ENCODE measurements around the gene KRT13. TPM values are rescaled to one million over a fixed set of nuclear protein-coding genes. Genes with fewer than 3 reads are reported as not detected.

KRT13 gene
- total and polyA plus RNA-seq, 2 experiments from 2014 or later: not detected

GRCh38 chr17:41453066-41453465 lies 52.3 kb downstream of the KRT13 start:
- Histone ChIP-seq H3K79me2 (replicated peaks; ENCODE audit: insufficient read depth) (no peaks in the 10 kb centered on the region), H3K9me2 (ENCODE audit: insufficient read depth) (no peaks in the 10 kb centered on the region), H3F3A (replicated peaks; ENCODE audit: low read depth) (no peaks in the 10 kb centered on the region), H3K4me1 (ENCODE audit: insufficient read depth) (no peaks in the 10 kb centered on the region), H2AFZ (no peak overlapping the region), H3K27ac (ENCODE audit: low read depth) (no peak overlapping the region), H3K4me2 (no peak overlapping the region), H4K20me1 (replicated peaks; ENCODE audit: insufficient read depth) (no peaks in the 10 kb centered on the region), H3K36me3 (ENCODE audit: insufficient read depth) (no peaks in the 10 kb centered on the region; the same call in 1 of the 2 replicates), H3K4me3 (no peak overlapping the region), H3K27me3 (ENCODE audit: insufficient read depth) (no peaks in the 10 kb centered on the region)
- DNase-seq (ENCODE audit: low spot score) (no peak), ATAC-seq (no peak)
- H3K9me3 Mint-ChIP-seq: peaks cover 19% of the 10 kb centered on the region; the same call in 2 of the 3 replicates
- TF ChIP-seq NANOG (IDR thresholded peaks at IDR 0.05; ENCODE audit: borderline replicate concordance) (no peak), EZH2 (IDR thresholded peaks at IDR 0.05; ENCODE audit: low read depth, unreplicated experiment) (no peak), ZNF114 (CRISPR knock-in tag; IDR thresholded peaks at IDR 0.05) (no peak), JUNB (IDR thresholded peaks at IDR 0.05; ENCODE audit: unreplicated experiment) (no peak)
- H3K27me3 Mint-ChIP-seq (ENCODE audit: insufficient read depth, low read depth, poor library complexity): peaks cover 4% of the 10 kb centered on the region
- H3K27ac Mint-ChIP-seq: no peak overlapping the region
- peaks cover 2% of the 10 kb centered on the region; the same call in 1 of the 3 replicates for H3K36me3 Mint-ChIP-seq (ENCODE audit: low read depth)
- no peak overlapping the region for H3K4me3 Mint-ChIP-seq
- H3K4me1 Mint-ChIP-seq: no peaks in the 10 kb centered on the region

DNA sequence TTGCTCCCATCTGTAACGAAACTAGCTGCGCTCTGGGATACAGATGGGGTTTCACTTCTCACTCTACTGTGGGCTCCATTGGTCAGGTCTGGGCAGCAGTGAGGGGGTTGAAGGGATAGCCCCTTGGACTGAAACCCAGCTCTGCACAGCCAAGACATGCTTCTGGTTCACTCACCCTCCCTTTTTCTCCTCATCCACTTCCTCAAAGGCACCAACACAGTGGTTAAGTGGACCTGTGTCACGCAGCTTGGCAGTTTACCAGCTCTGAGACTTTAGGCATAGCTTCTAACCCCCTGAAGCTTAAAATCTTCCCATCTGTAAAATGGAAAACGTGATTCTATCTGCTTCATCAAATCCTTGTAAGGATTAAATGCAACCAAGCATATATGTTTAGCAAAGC lies 53.1 kb downstream of the KRT13 start:
- Histone ChIP-seq H3K4me3 (no peak overlapping the region), H2AFZ (no peak overlapping the region), H3K4me1 (ENCODE audit: insufficient read depth) (no peaks in the 10 kb centered on the region), H3K79me2 (replicated peaks; ENCODE audit: insufficient read depth) (no peaks in the 10 kb centered on the region), H3K27ac (ENCODE audit: low read depth) (no peak overlapping the region), H3K9me2 (ENCODE audit: insufficient read depth) (no peaks in the 10 kb centered on the region), H3K27me3 (ENCODE audit: insufficient read depth) (no peaks in the 10 kb centered on the region), H3K36me3 (ENCODE audit: insufficient read depth) (no peaks in the 10 kb centered on the region; the same call in 1 of the 2 replicates), H4K20me1 (replicated peaks; ENCODE audit: insufficient read depth) (no peaks in the 10 kb centered on the region), H3F3A (replicated peaks; ENCODE audit: low read depth) (no peaks in the 10 kb centered on the region), H3K4me2 (no peak overlapping the region)
- Mint-ChIP-seq H3K4me3 (no peak overlapping the region), H3K4me1 (no peaks in the 10 kb centered on the region), H3K9me3 (peaks cover 19% of the 10 kb centered on the region; the same call in 2 of the 3 replicates), H3K36me3 (ENCODE audit: low read depth) (peaks cover 2% of the 10 kb centered on the region; the same call in 1 of the 3 replicates), H3K27ac (no peak overlapping the region), H3K27me3 (ENCODE audit: insufficient read depth, low read depth, poor library complexity) (peaks cover 4% of the 10 kb centered on the region)
- ATAC-seq (no peak), DNase-seq (ENCODE audit: low spot score) (no peak)
- TF ChIP-seq, protein P1, sequence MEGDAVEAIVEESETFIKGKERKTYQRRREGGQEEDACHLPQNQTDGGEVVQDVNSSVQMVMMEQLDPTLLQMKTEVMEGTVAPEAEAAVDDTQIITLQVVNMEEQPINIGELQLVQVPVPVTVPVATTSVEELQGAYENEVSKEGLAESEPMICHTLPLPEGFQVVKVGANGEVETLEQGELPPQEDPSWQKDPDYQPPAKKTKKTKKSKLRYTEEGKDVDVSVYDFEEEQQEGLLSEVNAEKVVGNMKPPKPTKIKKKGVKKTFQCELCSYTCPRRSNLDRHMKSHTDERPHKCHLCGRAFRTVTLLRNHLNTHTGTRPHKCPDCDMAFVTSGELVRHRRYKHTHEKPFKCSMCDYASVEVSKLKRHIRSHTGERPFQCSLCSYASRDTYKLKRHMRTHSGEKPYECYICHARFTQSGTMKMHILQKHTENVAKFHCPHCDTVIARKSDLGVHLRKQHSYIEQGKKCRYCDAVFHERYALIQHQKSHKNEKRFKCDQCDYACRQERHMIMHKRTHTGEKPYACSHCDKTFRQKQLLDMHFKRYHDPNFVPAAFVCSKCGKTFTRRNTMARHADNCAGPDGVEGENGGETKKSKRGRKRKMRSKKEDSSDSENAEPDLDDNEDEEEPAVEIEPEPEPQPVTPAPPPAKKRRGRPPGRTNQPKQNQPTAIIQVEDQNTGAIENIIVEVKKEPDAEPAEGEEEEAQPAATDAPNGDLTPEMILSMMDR (conservative IDR thresholded peaks at IDR 0.05; ENCODE audit: low read depth in 2 of 2): no peak
- TF ChIP-seq, protein P2, sequence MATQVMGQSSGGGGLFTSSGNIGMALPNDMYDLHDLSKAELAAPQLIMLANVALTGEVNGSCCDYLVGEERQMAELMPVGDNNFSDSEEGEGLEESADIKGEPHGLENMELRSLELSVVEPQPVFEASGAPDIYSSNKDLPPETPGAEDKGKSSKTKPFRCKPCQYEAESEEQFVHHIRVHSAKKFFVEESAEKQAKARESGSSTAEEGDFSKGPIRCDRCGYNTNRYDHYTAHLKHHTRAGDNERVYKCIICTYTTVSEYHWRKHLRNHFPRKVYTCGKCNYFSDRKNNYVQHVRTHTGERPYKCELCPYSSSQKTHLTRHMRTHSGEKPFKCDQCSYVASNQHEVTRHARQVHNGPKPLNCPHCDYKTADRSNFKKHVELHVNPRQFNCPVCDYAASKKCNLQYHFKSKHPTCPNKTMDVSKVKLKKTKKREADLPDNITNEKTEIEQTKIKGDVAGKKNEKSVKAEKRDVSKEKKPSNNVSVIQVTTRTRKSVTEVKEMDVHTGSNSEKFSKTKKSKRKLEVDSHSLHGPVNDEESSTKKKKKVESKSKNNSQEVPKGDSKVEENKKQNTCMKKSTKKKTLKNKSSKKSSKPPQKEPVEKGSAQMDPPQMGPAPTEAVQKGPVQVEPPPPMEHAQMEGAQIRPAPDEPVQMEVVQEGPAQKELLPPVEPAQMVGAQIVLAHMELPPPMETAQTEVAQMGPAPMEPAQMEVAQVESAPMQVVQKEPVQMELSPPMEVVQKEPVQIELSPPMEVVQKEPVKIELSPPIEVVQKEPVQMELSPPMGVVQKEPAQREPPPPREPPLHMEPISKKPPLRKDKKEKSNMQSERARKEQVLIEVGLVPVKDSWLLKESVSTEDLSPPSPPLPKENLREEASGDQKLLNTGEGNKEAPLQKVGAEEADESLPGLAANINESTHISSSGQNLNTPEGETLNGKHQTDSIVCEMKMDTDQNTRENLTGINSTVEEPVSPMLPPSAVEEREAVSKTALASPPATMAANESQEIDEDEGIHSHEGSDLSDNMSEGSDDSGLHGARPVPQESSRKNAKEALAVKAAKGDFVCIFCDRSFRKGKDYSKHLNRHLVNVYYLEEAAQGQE (IDR thresholded peaks at IDR 0.05; ENCODE audit: unreplicated experiment): no peak
- TF ChIP-seq ZNF114 (CRISPR knock-in tag; IDR thresholded peaks at IDR 0.05) (no peak), STAT1 (IDR thresholded peaks at IDR 0.05; ENCODE audit: unreplicated experiment) (no peak), ZNF331 (CRISPR knock-in tag; IDR thresholded peaks at IDR 0.05; ENCODE audit: low read depth) (no peak), ETS1 (IDR thresholded peaks at IDR 0.05) (no peak), EZH2 (IDR thresholded peaks at IDR 0.05; ENCODE audit: low read depth, unreplicated experiment) (no peak), POLR2AphosphoS5 (IDR thresholded peaks at IDR 0.05; ENCODE audit: low read depth) (no peak), EZH2phosphoT487 (IDR thresholded peaks at IDR 0.05; ENCODE audit: unreplicated experiment) (no peak), NANOG (IDR thresholded peaks at IDR 0.05; ENCODE audit: borderline replicate concordance) (no peak)
